Upper lobe of left lung (tissue), 4 donors: ENCODE data around the gene SYCP3.

Source experiments
- EP300 ChIP-seq, 4 donors: sonication (generic); formaldehyde crosslinking; IDR thresholded peaks; one replicate each; pipeline ENCODE4 v1.5.1; 2017; ENCODE audit warnings: antibody characterized with exemption in 4 of 4, control low read depth in 2 of 4
- POLR2A ChIP-seq, 4 donors: fragments of 450-650 bp; IDR thresholded peaks; one replicate each; pipeline ENCODE4 v1.5.1; 2016 to 2017; ENCODE audit warnings: antibody characterized with exemption in 4 of 4, mild to moderate bottlenecking in 2 of 4
- POLR2AphosphoS5 ChIP-seq, 2 donors: sonication (generic); formaldehyde crosslinking; IDR thresholded peaks; one replicate each; pipeline ENCODE4 v1.5.1; 2017; ENCODE audit warnings: antibody characterized with exemption in 2 of 2
- TF ChIP-seq, protein P1 (sequence below), 6 experiments: fragments of 450-650 bp in 4 of 6; fragments of 200-600 bp in 2 of 6; sonication (generic) in 2 of 6; IDR thresholded peaks; one replicate each; pipeline ENCODE4 v1.5.1; 2016 to 2019; ENCODE audit warnings: antibody characterized with exemption in 6 of 6

DNA sequence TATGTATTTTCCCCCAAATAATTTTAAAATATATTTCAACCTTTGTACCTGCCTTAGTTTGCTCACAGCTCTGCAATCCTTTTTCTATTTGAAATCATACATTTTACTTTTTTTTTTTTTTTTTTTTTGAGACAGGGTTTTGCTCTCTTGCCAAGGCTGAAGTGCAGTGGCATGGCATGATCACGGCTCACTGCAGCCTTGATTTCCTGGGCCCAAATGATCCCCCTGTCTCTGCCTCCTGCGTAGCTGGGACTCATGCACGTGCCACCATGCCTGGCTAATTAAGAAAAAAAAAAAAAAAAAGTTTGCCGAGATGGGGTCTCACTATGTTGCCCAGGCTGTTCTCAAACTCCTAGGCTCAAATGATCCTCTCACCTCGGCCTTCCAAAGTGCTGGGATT, 1.3 kb upstream of the SYCP3 start:
- TF ChIP-seq, protein P1, sequence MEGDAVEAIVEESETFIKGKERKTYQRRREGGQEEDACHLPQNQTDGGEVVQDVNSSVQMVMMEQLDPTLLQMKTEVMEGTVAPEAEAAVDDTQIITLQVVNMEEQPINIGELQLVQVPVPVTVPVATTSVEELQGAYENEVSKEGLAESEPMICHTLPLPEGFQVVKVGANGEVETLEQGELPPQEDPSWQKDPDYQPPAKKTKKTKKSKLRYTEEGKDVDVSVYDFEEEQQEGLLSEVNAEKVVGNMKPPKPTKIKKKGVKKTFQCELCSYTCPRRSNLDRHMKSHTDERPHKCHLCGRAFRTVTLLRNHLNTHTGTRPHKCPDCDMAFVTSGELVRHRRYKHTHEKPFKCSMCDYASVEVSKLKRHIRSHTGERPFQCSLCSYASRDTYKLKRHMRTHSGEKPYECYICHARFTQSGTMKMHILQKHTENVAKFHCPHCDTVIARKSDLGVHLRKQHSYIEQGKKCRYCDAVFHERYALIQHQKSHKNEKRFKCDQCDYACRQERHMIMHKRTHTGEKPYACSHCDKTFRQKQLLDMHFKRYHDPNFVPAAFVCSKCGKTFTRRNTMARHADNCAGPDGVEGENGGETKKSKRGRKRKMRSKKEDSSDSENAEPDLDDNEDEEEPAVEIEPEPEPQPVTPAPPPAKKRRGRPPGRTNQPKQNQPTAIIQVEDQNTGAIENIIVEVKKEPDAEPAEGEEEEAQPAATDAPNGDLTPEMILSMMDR (IDR thresholded peaks at IDR 0.05): no peak
- TF ChIP-seq POLR2AphosphoS5 (IDR thresholded peaks at IDR 0.05): no peak
- no peak for TF ChIP-seq EP300 (IDR thresholded peaks at IDR 0.05)
- no peak for TF ChIP-seq POLR2A (IDR thresholded peaks at IDR 0.05)
